HG03565 (cell line): ENCODE data around the gene COL19A1.
"Not testable (repeated sequence)": the region's sequence is repeated elsewhere in the genome, so short reads cannot be mapped to it uniquely, and the experiment has no call there.

Source experiments
- ATAC-seq: cut with Tn5 transposase; IDR thresholded peaks from one replicate; pipeline ENCODE4 v1.9.1; 2021; ENCODE audit warnings: mild to moderate bottlenecking, moderate library complexity; ENCODE audit not compliant: unreplicated experiment

The COL19A1 gene

GRCh38 chr6:69866351-69866769 lies at the start of gene COL19A1:
Gene COL19A1 (plus strand): TSS chr6:69866556. CDS start chr6:69879568, 13,012 bp downstream.
- ATAC-seq, result peak; percentile 49

DNA sequence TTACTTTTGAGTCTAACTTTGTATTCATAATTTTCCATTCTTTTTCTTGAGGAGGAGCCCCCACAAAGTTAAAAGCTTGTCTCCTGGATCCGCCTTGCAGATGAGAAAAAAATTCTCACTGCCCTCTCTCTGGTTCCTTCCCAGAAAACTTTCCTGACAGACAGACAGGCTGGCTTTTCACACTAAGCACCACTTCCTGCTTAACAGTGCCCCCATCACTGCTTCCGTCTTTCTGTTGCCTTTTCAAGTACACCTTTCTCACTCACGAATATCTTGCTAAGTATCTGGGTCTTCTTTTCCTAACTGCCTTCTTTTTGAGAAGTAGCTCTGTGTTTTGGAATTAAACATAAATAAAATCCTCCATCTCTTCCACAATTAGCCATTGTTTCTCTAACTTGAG lies 49.8 kb upstream of the COL19A1 start:
- no peak for ATAC-seq

DNA sequence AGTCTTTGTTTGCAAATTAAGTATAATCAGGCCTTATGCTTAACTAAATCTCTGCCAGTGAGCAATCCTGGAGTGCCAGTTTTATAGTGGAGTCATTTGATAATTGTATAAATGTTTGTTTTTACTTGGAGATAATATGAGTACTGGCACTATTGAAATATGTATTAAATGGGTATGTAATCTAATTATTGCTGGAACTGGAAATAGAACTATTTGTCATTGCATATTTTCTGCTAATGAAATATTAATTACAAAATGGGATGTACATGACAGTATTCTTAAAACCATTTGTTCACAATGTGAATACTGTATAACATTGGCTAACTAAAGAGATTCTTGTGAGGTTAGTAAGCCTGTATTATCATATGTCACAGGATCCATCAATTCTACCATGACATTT lies 49.0 kb upstream of the COL19A1 start:
- ATAC-seq, result no peak

- no peak for ATAC-seq
Measured at GRCh38 chr6:69818223-69818930, 48.0 kb upstream of the COL19A1 start.

- ATAC-seq, result no peak
Measured at GRCh38 chr6:69819138-69819537, 47.2 kb upstream of the COL19A1 start.

DNA sequence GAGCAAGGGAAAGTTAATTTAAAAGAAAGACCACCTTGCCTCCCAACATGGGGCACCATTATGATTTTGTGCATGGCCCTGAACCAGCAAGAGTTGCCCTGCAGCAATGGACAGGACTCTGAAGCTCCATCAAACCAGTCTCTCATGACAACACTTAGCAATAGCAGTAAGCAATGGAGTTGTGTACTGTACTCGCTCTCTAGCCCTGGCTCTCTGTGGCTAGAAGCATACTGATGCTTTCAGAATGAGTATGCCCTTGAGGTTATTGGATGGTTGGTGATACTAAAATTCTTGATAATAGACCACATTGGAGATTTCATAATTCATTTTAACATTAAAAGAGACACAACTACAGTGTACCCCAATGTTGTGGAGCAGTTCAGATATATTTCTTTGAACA lies 46.3 kb upstream of the COL19A1 start:
- ATAC-seq, result no peak

GRCh38 chr6:69820438-69820837 lies 45.9 kb upstream of the COL19A1 start:
- no peak for ATAC-seq

GRCh38 chr6:69824355-69824754 lies 42.0 kb upstream of the COL19A1 start:
- ATAC-seq, result not testable (repeated sequence)

DNA sequence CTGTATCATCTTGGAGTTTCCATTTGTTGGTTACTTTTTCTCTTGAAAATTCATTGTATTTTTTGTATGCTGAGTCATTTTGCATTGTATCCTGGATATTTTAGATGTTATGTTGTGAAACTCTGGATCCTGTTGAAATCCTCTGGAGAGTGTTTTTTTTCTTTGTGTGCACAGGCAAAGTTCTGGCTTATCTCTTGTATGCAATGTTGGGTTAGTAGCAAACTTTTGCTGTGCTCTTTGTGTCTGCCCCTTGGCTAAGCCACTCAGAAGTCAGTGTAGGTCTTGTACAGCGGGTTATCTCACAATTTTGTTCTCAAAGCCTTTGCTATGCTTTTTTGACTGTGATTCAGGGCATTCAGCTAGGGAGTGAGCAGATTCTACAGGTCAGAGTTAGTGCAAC lies 40.5 kb upstream of the COL19A1 start:
- ATAC-seq, result no peak

GRCh38 chr6:69827276-69827893 lies 39.0 kb upstream of the COL19A1 start:
- ATAC-seq, result no peak

DNA sequence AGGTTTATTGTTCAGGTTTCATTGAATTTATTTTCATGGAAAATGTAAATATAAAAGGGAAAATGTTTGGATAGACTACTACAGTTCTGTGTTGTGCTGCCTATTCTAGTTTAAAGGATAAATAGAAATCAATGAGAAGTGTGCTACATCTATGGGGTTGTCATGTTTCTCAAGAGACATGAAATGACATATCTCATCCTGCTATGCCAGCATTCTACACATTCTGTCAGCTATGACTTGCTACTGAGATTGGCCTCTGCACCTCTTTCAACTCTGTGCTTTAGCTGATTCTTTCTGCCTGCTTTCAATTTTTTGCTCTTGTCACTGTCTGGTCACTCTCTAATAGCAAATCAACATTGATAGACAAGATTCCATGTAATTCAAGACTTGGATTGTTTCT lies 33.8 kb upstream of the COL19A1 start:
- ATAC-seq, result no peak

- peak; percentile 72 for ATAC-seq
Measured at GRCh38 chr6:69835414-69836179, 30.8 kb upstream of the COL19A1 start.

- ATAC-seq, result no peak
Measured at GRCh38 chr6:69841862-69842261, 24.5 kb upstream of the COL19A1 start.

GRCh38 chr6:69843189-69843588 lies 23.2 kb upstream of the COL19A1 start:
- no peak for ATAC-seq

GRCh38 chr6:69846312-69846711 lies 20.0 kb upstream of the COL19A1 start:
- no peak for ATAC-seq

DNA sequence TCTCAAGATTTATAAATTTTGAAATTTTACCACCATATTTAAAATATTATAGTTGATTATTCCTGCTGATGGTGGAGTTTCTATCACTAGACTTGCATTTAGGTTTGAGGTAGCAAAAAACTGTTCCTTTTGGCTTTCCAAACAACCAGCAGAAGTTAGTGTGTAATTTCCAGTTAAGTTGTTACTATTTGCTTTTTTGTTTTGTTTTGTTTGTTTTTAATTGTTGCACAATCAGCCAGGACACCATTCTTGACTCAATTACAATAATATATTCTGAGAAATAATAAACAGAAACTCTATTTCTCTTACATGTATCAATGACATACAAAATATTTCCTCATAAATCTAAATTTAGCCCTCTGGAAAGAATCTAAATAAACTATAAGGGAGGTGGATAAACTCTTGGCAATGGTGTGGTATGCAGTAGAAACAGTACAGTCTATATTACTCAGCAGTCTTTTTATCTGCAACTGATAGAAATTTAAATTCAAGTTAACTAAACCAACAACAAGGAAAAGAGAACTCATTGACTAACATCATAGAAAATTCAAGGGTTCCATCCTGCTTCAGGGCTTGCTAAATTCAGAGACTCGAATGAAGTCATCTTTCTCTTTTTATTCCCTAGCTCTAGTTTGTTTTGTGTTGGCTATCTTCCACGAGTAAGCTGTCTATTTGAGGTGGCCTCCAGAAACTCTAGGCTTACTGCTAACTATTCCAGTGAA lies 19.4 kb upstream of the COL19A1 start:
- no peak for ATAC-seq

- ATAC-seq, result no peak
Measured at GRCh38 chr6:69847492-69847788, 18.9 kb upstream of the COL19A1 start.

DNA sequence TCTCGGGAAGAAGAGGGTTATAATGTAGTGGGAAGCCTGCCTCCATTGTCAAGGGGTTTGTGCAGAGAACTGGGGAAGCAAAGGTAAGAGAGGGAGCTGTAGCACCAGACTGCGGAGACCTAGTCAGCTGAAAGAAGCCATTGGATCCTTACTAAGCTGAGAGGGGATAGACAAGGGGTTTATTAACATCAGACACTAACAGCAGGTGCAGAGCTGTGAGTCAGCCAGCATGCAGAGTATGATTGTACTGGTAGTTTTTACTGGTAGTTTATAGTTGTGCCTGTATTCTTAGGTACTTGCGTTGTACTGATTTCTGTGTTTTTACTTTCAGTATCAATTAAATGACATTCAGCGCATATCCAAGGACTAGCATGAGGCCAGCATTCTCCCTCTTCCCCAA lies 17.8 kb upstream of the COL19A1 start:
- no peak for ATAC-seq

DNA sequence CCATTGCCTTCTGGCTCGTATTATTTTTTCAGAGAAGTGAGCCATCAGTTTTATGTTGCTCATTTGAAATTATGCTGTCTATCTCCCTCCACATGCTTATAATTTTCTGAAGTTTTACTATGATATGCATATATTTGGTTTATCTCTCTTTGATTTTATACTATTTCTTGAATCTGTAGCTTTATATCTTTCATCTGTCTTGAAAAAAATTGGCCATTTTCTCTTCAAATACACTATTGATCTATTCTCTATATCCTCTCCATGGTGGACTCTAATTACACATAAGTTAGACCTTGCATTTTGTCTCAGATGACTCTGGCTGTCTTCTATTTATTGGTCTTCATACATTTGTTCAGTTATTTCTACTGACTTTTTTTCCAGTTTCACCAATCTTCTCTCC lies 13.7 kb upstream of the COL19A1 start:
- no peak for ATAC-seq

DNA sequence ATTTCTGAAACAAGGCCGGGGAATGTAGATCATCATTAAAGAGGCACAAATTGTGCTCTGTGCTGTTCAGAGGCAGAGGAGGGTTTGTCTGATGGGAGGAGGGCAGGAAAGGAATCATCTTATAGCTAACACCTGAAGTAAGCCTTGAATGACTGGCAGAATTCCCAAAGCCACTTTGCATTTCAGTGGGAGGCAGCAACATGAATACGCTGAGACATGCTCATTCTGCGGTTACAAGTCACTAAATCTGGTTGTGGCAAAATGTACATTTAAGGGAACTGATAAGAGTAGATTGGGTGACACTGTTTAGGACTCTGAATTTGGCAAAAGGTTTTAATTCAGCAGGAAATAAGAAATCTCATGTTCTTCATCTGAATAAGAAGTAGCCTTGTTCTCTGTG lies 4.4 kb upstream of the COL19A1 start:
- no peak for ATAC-seq

DNA sequence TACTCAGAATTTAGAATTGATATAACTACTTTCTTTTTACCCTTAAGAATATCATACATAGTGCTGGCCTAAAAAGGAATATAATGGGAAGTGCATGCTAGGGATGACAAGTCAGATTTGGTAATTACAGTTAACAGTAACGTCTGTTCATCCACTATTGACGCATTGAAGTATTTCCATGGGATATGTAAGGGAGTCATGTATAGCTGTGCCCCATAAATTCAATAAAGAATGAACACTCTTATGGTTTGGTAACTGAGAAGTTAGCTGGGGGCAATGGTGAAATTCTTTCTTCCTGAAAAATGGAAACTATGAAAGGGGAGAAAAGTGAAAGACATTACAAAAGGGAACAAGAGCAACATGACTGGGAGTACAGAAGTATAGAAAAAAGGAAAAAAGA lies 2.6 kb upstream of the COL19A1 start:
- no peak for ATAC-seq

GRCh38 chr6:69865126-69865525 lies 1.2 kb upstream of the COL19A1 start:
- no peak for ATAC-seq
